HEK293T (cell line): ENCODE results near the gene VSX2.

Source experiments
- CTCF ChIA-PET: fragments of 350-600 bp; formaldehyde crosslinking; extraction: SDS; loops from one replicate; lab custom pipeline; 2021; ENCODE audit warnings: antibody characterized with exemption, inconsistent platforms; lab: Yijun Ruan, JAX
- POLR2A ChIA-PET: fragments of 350-600 bp; formaldehyde crosslinking; extraction: SDS; loops from one replicate; lab custom pipeline; 2020; ENCODE audit warnings: antibody characterized with exemption, inconsistent platforms; lab: Yijun Ruan, JAX
- DNase-seq: peaks from one replicate; pipeline ENCODE4 v3.0.0; 2012; ENCODE audit warnings: mixed read lengths; ENCODE audit errors: extremely low spot score
- ARNT ChIP-seq: fragments of 450-650 bp; IDR thresholded peaks from 2 replicates; pipeline ENCODE4 v1.6.1; 2017; ENCODE audit warnings: mild to moderate bottlenecking
- BHLHE40 ChIP-seq: fragments of 450-650 bp; IDR thresholded peaks from 2 replicates; pipeline ENCODE4 v1.6.1; 2016; ENCODE audit warnings: mild to moderate bottlenecking, moderate library complexity, borderline replicate concordance
- CTBP1 ChIP-seq: fragments of 450-650 bp; IDR thresholded peaks from 2 replicates; pipeline ENCODE4 v1.6.1; 2016; ENCODE audit warnings: borderline replicate concordance
- ELF4 ChIP-seq: fragments of 450-650 bp; IDR thresholded peaks from 2 replicates; pipeline ENCODE4 v1.6.1; 2017; ENCODE audit warnings: antibody characterized with exemption
- FOXA1 ChIP-seq: fragments of 450-650 bp; IDR thresholded peaks from 2 replicates; pipeline ENCODE4 v1.6.1; 2016; ENCODE audit warnings: mild to moderate bottlenecking
- FOXK2 ChIP-seq: fragments of 450-650 bp; IDR thresholded peaks from 2 replicates; pipeline ENCODE4 v1.6.1; 2016; ENCODE audit warnings: mild to moderate bottlenecking
- FOXM1 ChIP-seq: fragments of 450-650 bp; IDR thresholded peaks from 2 replicates; pipeline ENCODE4 v1.6.1; 2017; ENCODE audit warnings: mild to moderate bottlenecking, borderline replicate concordance
- HDGF ChIP-seq: fragments of 450-650 bp; IDR thresholded peaks from 2 replicates; pipeline ENCODE4 v1.6.1; 2017; ENCODE audit warnings: antibody characterized with exemption, borderline replicate concordance
- L3MBTL2 ChIP-seq: fragments of 450-650 bp; conservative IDR thresholded peaks from 2 replicates; pipeline ENCODE4 v1.6.1; 2016; ENCODE audit warnings: mild to moderate bottlenecking
- LEF1 ChIP-seq: fragments of 450-650 bp; IDR thresholded peaks from 2 replicates; pipeline ENCODE4 v1.6.1; 2017; ENCODE audit warnings: mild to moderate bottlenecking, borderline replicate concordance
- NFRKB ChIP-seq: fragments of 450-650 bp; IDR thresholded peaks from 2 replicates; pipeline ENCODE4 v1.6.1; 2016; ENCODE audit warnings: mild to moderate bottlenecking, moderate library complexity
- PKNOX1 ChIP-seq: fragments of 450-650 bp; IDR thresholded peaks from 2 replicates; pipeline ENCODE4 v1.6.1; 2016
- SP1 ChIP-seq: fragments of 450-650 bp; IDR thresholded peaks from 2 replicates; pipeline ENCODE4 v1.6.1; 2017
- SUZ12 ChIP-seq: fragments of 450-650 bp; IDR thresholded peaks from 2 replicates; pipeline ENCODE4 v1.6.1; 2016; ENCODE audit warnings: mild to moderate bottlenecking
- TARDBP ChIP-seq: fragments of 450-650 bp; IDR thresholded peaks from 2 replicates; pipeline ENCODE4 v1.6.1; 2016
- ZNF384 ChIP-seq: fragments of 450-650 bp; IDR thresholded peaks from 2 replicates; pipeline ENCODE4 v1.6.1; 2016

The VSX2 gene

GRCh38 chr14:74293606-74294005 is 54.4 kb downstream of the VSX2 start:
- ChIA-PET POLR2A (interaction anchor here (2.4 kb wide), 1 partner anchor 9 kb away, joined by 10 read pairs; the partner anchor contains the start of gene ABCD4), CTCF (interaction anchor here (0.6 to 1.5 kb wide), 4 partner anchors 9 to 80 kb away, joined by 3 to 7 read pairs (median 6); partner anchors contain the start of gene ABCD4)
- no peak for DNase-seq
- TF ChIP-seq SP1 (no peak), TARDBP (no peak), ARNT (no peak), SUZ12 (no peak), CTBP1 (no peak), NFRKB (no peak), ZNF384 (no peak), PKNOX1 (no peak), FOXK2 (no peak), FOXM1 (no peak), HDGF (no peak), FOXA1 (no peak), L3MBTL2 (no peak), BHLHE40 (no peak), ELF4 (no peak), LEF1 (no peak)

- ChIA-PET CTCF (no interaction called here), POLR2A (interaction anchor here (1.1 to 1.8 kb wide), 3 partner anchors 12 to 21 kb away, joined by 4 to 5 read pairs (median 4); no protein-coding TSS in a partner anchor)
- TF ChIP-seq BHLHE40 (no peak), L3MBTL2 (no peak), FOXA1 (no peak), PKNOX1 (no peak), ELF4 (no peak), TARDBP (no peak), FOXM1 (no peak), NFRKB (no peak), CTBP1 (no peak), ARNT (no peak), FOXK2 (no peak), LEF1 (no peak), HDGF (no peak), SUZ12 (no peak)
- no peak for DNase-seq
Observed at GRCh38 chr14:74296037-74296467, 56.8 kb downstream of the VSX2 start.

GRCh38 chr14:74297986-74298385 is 58.7 kb downstream of the VSX2 start:
- ChIA-PET POLR2A (interaction anchor here (0.9 to 1.4 kb wide), 2 partner anchors 11 to 21 kb away, joined by 3 to 4 read pairs; no protein-coding TSS in a partner anchor), CTCF (no interaction called here)
- TF ChIP-seq ELF4 (no peak), FOXK2 (no peak), ZNF384 (no peak)
- no peak for DNase-seq

- TF ChIP-seq L3MBTL2 (no peak), CTBP1 (no peak), FOXM1 (no peak), FOXK2 (no peak), NFRKB (no peak), FOXA1 (no peak), TARDBP (no peak), ARNT (no peak), PKNOX1 (no peak), BHLHE40 (no peak), SUZ12 (no peak), ELF4 (no peak), HDGF (no peak), ZNF384 (no peak), LEF1 (no peak), SP1 (no peak)
- ChIA-PET CTCF (interaction anchor here (1.0 kb wide), 1 partner anchor 24 kb away, joined by 3 read pairs; no protein-coding TSS in a partner anchor), POLR2A (interaction anchor here (0.9 to 1.4 kb wide), 2 partner anchors 10 to 22 kb away, joined by 3 to 4 read pairs; no protein-coding TSS in a partner anchor)
- no peak for DNase-seq
Observed at GRCh38 chr14:74299061-74299545, 59.9 kb downstream of the VSX2 start.

GRCh38 chr14:74301594-74302151 is 62.4 kb downstream of the VSX2 start:
- ChIA-PET POLR2A (interaction anchor here (1.7 to 2.2 kb wide), 4 partner anchors 10 to 32 kb away, joined by 3 to 10 read pairs (median 6); no protein-coding TSS in a partner anchor), CTCF (interaction anchor here (1.0 to 1.7 kb wide), 3 partner anchors 12 to 76 kb away, joined by 3 to 8 read pairs (median 4); no protein-coding TSS in a partner anchor)
- DNase-seq: no peak
- TF ChIP-seq BHLHE40 (no peak), ARNT (no peak)

- peak; percentile 58 for DNase-seq
- no peak for TF ChIP-seq FOXK2
- no peak for TF ChIP-seq ELF4
- no peak for TF ChIP-seq SUZ12
- no peak for TF ChIP-seq FOXM1
- TF ChIP-seq ZNF384: no peak
- no peak for TF ChIP-seq NFRKB
- no peak for TF ChIP-seq TARDBP
- TF ChIP-seq BHLHE40: no peak
- no peak for TF ChIP-seq HDGF
- no peak for TF ChIP-seq SP1
- TF ChIP-seq FOXA1: no peak
- no peak for TF ChIP-seq ARNT
- no peak for TF ChIP-seq PKNOX1
- ChIA-PET CTCF (interaction anchor here (0.6 to 1.7 kb wide), 8 partner anchors 8 to 1147 kb away, joined by 3 to 8 read pairs (median 3); no protein-coding TSS in a partner anchor), POLR2A (interaction anchor here (1.0 to 2.2 kb wide), 21 partner anchors 8 to 191 kb away, joined by 3 to 13 read pairs (median 4); partner anchors contain the start of genes ISCA2, NPC2 and VRTN)
Observed at GRCh38 chr14:74302152-74302628, 62.9 kb downstream of the VSX2 start.
